Gastrocnemius medialis (tissue), 4 donors: Measurements from ENCODE around the gene KLF9. TPM values are rescaled to one million over a fixed set of nuclear protein-coding genes. Genes with fewer than 3 reads are reported as not detected.
A peak's percentile ranks its signal among the peaks of the same experiment; 100 is the strongest.

Experiments
- ATAC-seq, 2 donors: fragments of 150-250 bp; one replicate each; pipeline ENCODE4 v1.9.1; 2016
- DNase-seq, 2 donors: peaks; one replicate each; pipeline ENCODE4 v3.0.0-alpha.2; 2019
- H3K27ac ChIP-seq, 4 donors: fragments of 200-600 bp; sonication (generic); 1 replicate in 1 of 4; 2 replicates in 3 of 4; pipeline ENCODE4 v1.5.1; 2016 to 2018; ENCODE audit warnings: mild to moderate bottlenecking in 2 of 4, moderate library complexity in 1 of 4
- H3K27me3 ChIP-seq, 3 donors: fragments of 200-600 bp; sonication (generic) in 2 of 3; 1 replicate in 1 of 3; 2 replicates in 2 of 3; pipeline versions ENCODE4 v1.5.1 to v1.6.0; 2016 to 2019; ENCODE audit warnings: mild to moderate bottlenecking in 1 of 3, moderate library complexity in 1 of 3
- H3K36me3 ChIP-seq, 2 donors: fragments of 200-600 bp; sonication (generic) in 1 of 2; one replicate each; pipeline ENCODE4 v1.5.1; 2017 to 2018
- H3K4me1 ChIP-seq, 2 donors: fragments of 200-600 bp; sonication (generic) in 1 of 2; one replicate each; pipeline ENCODE4 v1.5.1; 2016 to 2017; ENCODE audit warnings: mild to moderate bottlenecking in 2 of 2
- H3K4me3 ChIP-seq, 4 donors: fragments of 200-600 bp; sonication (generic) in 3 of 4; 1 replicate in 1 of 4; 2 replicates in 3 of 4; pipeline ENCODE4 v1.5.1; 2016 to 2019; ENCODE audit warnings: mild to moderate bottlenecking in 2 of 4
- H3K9me3 ChIP-seq, 3 donors: fragments of 200-600 bp; sonication (generic) in 2 of 3; 1 replicate in 1 of 3; 2 replicates in 2 of 3; pipeline ENCODE4 v1.5.1; 2016 to 2019
- POLR2A ChIP-seq, 2 donors: fragments of 450-650 bp; IDR thresholded peaks; one replicate each; pipeline ENCODE4 v1.6.1; 2017; ENCODE audit warnings: antibody characterized with exemption in 2 of 2, mild to moderate bottlenecking in 2 of 2, moderate library complexity in 2 of 2
- in situ Hi-C, 4 donors: fragments of 200-750 bp; cut with MboI; loops; one replicate each; pipeline versions ENCODE4 v1.15.0 to v1.8.0; 2017; ENCODE audit warnings: low sequenced_read_pairs in 4 of 4
- intact Hi-C: fragments of 100-400 bp; cut with DNase I; formaldehyde crosslinking; loops from one replicate; pipeline ENCODE4 v1.15.1; 2023; ENCODE audit warnings: low total_unique reads
- total RNA-seq, 4 donors: library from RNA; depleted of rRNA; stranded (reverse); fragments of >200 nt; gene quantifications; one replicate each; pipeline versions ENCODE4 v1.1.0 to v1.2.3, GENCODE V29; 2016
- TF ChIP-seq, protein P1 (sequence below), 5 experiments: fragments of 450-650 bp in 3 of 5; fragments of 200-600 bp in 2 of 5; sonication (generic) in 2 of 5; IDR thresholded peaks in 4 of 5; conservative IDR thresholded peaks in 1 of 5; 1 replicate in 4 of 5; 2 replicates in 1 of 5; pipeline ENCODE4 v1.5.1; 2016 to 2019; ENCODE audit warnings: antibody characterized with exemption in 5 of 5, mild to moderate bottlenecking in 3 of 5, moderate library complexity in 3 of 5

The KLF9 gene
- total RNA-seq, 4 donors from 2014 or later: 122 to 174 (median 169) TPM

DNA sequence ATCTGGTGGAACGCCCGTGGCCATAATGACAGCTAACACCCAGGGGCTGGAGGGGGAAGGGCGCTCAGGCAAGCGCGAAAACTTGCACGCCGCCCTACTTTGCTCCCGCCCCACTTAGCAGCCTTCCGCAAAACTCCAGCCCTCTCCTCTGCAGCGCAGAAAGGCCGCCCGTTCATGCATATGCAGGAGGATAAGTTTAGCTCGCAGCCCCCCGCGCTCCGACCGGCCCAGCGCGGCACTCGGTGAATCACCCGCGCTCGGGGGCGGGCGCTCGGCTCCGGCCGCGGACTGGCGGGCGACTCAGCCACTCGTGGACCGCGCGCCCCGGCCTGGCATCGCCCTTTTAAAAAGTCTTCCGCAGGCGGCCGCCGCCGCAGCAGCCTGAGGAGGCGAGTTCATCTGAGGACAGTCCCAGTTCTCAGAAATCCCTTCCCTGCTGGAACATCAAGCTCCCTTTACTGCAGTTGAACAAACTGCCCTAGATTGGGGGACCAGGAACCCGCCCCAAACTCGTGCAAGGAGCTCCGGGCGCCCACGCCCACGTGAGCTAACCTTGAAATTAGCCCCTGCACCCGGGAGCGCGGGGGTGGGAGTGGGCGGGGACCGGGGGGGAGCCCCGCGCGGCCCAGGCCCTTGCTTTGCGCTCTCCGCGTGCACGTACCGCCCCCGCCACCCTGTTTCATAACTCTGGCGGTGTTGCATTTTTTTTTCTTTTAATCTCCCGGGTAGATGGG is 4.5 kb upstream of the KLF9 start:
- Histone ChIP-seq H3K9me3 (no peaks in the 10 kb centered on the region), H3K4me3 (peak overlapping the region; percentile 54 to 62 (median 56)), H3K27me3 (no peaks in the 10 kb centered on the region), H3K27ac (peak overlapping the region; percentile 92 to 100 (median 100)), H3K36me3 (no peaks in the 10 kb centered on the region), H3K4me1 (peaks cover 68 to 69% of the 10 kb centered on the region in 2 donors)
- intact Hi-C loops: loop anchor here (2.0 to 10.0 kb wide), 2 partner anchors 154 to 1944 kb away; no protein-coding TSS in a partner anchor
- DNase-seq (peak; percentile 98), ATAC-seq (peak; percentile 39 to 52)
- in situ Hi-C loops: loop anchor here in 3 of 4 donors (5.0 kb wide), 2 partner anchors 63 to 178 kb away; no protein-coding TSS in a partner anchor
- TF ChIP-seq, protein P1, sequence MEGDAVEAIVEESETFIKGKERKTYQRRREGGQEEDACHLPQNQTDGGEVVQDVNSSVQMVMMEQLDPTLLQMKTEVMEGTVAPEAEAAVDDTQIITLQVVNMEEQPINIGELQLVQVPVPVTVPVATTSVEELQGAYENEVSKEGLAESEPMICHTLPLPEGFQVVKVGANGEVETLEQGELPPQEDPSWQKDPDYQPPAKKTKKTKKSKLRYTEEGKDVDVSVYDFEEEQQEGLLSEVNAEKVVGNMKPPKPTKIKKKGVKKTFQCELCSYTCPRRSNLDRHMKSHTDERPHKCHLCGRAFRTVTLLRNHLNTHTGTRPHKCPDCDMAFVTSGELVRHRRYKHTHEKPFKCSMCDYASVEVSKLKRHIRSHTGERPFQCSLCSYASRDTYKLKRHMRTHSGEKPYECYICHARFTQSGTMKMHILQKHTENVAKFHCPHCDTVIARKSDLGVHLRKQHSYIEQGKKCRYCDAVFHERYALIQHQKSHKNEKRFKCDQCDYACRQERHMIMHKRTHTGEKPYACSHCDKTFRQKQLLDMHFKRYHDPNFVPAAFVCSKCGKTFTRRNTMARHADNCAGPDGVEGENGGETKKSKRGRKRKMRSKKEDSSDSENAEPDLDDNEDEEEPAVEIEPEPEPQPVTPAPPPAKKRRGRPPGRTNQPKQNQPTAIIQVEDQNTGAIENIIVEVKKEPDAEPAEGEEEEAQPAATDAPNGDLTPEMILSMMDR (IDR thresholded peaks at IDR 0.05 in 4 of 5, conservative IDR thresholded peaks at IDR 0.05 in 1 of 5): no peak
- no peak for TF ChIP-seq POLR2A (IDR thresholded peaks at IDR 0.05)

DNA sequence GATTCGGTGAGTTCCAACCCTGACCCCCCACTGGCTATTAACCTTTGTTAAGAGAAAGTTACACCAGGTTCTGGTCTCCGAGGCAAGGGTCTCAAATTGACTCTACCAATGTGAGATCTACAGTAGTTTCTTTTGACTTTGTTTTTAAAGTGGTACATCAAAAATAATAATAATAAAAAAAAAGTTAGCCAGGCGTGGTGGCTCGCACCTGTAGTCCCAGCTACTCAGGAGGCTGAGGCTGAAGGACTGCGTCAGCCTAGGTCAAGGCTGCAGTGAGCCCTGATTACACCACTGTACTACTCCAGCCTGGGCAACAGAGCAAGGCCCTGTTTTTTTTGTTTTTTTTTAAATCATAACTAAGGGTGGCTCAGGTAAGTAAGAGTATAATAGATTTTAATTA is 1.0 kb upstream of the KLF9 start:
- Histone ChIP-seq H3K4me3 (peak overlapping the region; percentile 76 to 99 (median 96)), H3K9me3 (no peaks in the 10 kb centered on the region), H3K27me3 (no peaks in the 10 kb centered on the region), H3K4me1 (peaks cover 37 to 39% of the 10 kb centered on the region in 2 donors), H3K27ac (peak overlapping the region; percentile 92 to 100 (median 100)), H3K36me3 (peaks cover 0 to 10% of the 10 kb centered on the region in 2 donors)
- TF ChIP-seq POLR2A (IDR thresholded peaks at IDR 0.05): no peak
- TF ChIP-seq, protein P1 (IDR thresholded peaks at IDR 0.05 in 4 of 5, conservative IDR thresholded peaks at IDR 0.05 in 1 of 5): no peak
- no peak for ATAC-seq
- no peak for DNase-seq
- in situ Hi-C loops (loop anchor here in 3 of 4 donors (5.0 kb wide), 2 partner anchors 67 to 182 kb away; no protein-coding TSS in a partner anchor), intact Hi-C loops (loop anchor here (10.0 kb wide), 1 partner anchor 151 kb away; no protein-coding TSS in a partner anchor)

DNA sequence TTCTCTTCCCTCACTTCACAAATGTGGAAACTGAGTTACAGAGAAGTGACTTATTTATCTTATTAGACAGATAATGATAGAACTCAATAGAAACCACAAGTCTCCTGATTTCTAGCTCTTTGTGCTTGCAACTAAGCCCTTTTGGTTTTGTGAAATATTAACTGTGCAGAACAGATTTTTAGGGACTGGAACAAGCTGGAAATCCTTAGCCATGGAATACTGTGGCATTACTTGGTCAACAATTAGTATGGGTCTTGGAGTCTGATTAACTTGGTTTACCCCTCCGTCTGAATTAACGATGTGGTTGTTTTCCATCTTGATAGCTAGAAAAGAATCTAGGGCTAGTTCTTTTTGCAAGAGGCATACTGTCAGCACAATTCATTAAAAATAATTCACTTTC is 584 bp upstream of the KLF9 start:
- intact Hi-C loops (loop anchor here (10.0 kb wide), 1 partner anchor 150 kb away; no protein-coding TSS in a partner anchor), in situ Hi-C loops (loop anchor here in 3 of 4 donors (5.0 kb wide), 2 partner anchors 67 to 182 kb away; no protein-coding TSS in a partner anchor)
- TF ChIP-seq POLR2A (IDR thresholded peaks at IDR 0.05): no peak
- TF ChIP-seq, protein P1 (IDR thresholded peaks at IDR 0.05 in 4 of 5, conservative IDR thresholded peaks at IDR 0.05 in 1 of 5): no peak
- Histone ChIP-seq H3K27me3 (no peaks in the 10 kb centered on the region), H3K4me3 (peak overlapping the region; percentile 76 to 99 (median 96)), H3K4me1 (peaks cover 37 to 44% of the 10 kb centered on the region in 2 donors), H3K9me3 (no peaks in the 10 kb centered on the region), H3K27ac (peak overlapping the region; percentile 92 to 100 (median 100)), H3K36me3 (peaks cover 0 to 10% of the 10 kb centered on the region in 2 donors)
- ATAC-seq (no peak), DNase-seq (no peak)

GRCh38 chr9:70413464-70413798 is 1.0 kb downstream of the KLF9 start:
- DNase-seq: no peak

More at GRCh38 chr9:70413464-70413798, 1.0 kb downstream of the KLF9 start:
- Histone ChIP-seq H3K27me3 (no peaks in the 10 kb centered on the region), H3K36me3 (peaks cover 0 to 10% of the 10 kb centered on the region in 2 donors), H3K4me1 (peaks cover 48 to 54% of the 10 kb centered on the region in 2 donors), H3K9me3 (no peaks in the 10 kb centered on the region), H3K27ac (peak overlapping the region; percentile 92 to 100 (median 100)), H3K4me3 (peak overlapping the region; percentile 76 to 99 (median 96))
- TF ChIP-seq POLR2A (IDR thresholded peaks at IDR 0.05): no peak
- TF ChIP-seq, protein P1 (IDR thresholded peaks at IDR 0.05 in 4 of 5, conservative IDR thresholded peaks at IDR 0.05 in 1 of 5): no peak
- peak; percentile 2 to 3 for ATAC-seq
- in situ Hi-C loops: loop anchor here in 1 of 4 donors (5.0 kb wide), 1 partner anchor 69 kb away; no protein-coding TSS in a partner anchor
- intact Hi-C loops: loop anchor here (1.0 to 10.0 kb wide), 3 partner anchors 71 to 1031 kb away; no protein-coding TSS in a partner anchor
